Endothelial cell of umbilical vein (primary cell): Measurements from ENCODE around the gene DND1.

Source experiments
- CTCF ChIP-seq, 2 donors: IDR thresholded peaks; 1 replicate in 1 of 2; 2 replicates in 1 of 2; pipeline ENCODE4 v1.5.1; 2011; ENCODE audit warnings: low read length in 2 of 2, mild to moderate bottlenecking in 2 of 2, moderate library complexity in 2 of 2, control low read depth in 1 of 2, inconsistent platforms in 1 of 2, low read depth in 1 of 2; ENCODE audit not compliant: insufficient read depth in 1 of 2; ENCODE audit errors: extremely low read depth in 1 of 2
- EZH2 ChIP-seq: IDR thresholded peaks from 2 replicates; pipeline ENCODE4 v1.6.1; 2012; ENCODE audit warnings: borderline replicate concordance, low read depth, mild to moderate bottlenecking, moderate library complexity, low read length, inconsistent platforms; ENCODE audit not compliant: severe bottlenecking
- FOS ChIP-seq: IDR thresholded peaks from 2 replicates; pipeline ENCODE4 v1.6.1; 2011; ENCODE audit warnings: mild to moderate bottlenecking, low read length, moderate library complexity, borderline replicate concordance; ENCODE audit not compliant: insufficient read depth
- GATA2 ChIP-seq: IDR thresholded peaks from 2 replicates; pipeline ENCODE4 v1.7.0; 2011; ENCODE audit warnings: low read depth, mild to moderate bottlenecking, moderate library complexity, mixed read lengths, low read length; ENCODE audit not compliant: insufficient read length, insufficient read depth
- JUN ChIP-seq: IDR thresholded peaks from 2 replicates; pipeline ENCODE4 v1.6.1; 2011; ENCODE audit warnings: borderline replicate concordance, low read depth; ENCODE audit not compliant: insufficient read length, insufficient read depth
- MAX ChIP-seq: IDR thresholded peaks from 2 replicates; pipeline ENCODE4 v1.6.1; 2011; ENCODE audit not compliant: insufficient read depth, insufficient read length
- MYC ChIP-seq: IDR thresholded peaks from one replicate; pipeline ENCODE4 v1.6.1; 2011; ENCODE audit warnings: mild to moderate bottlenecking, low read depth, low read length
- POLR2A ChIP-seq: IDR thresholded peaks from 2 replicates; pipeline ENCODE4 v1.6.1; 2012; ENCODE audit warnings: low read depth, mild to moderate bottlenecking, control low read depth, low read length
- POLR2AphosphoS5 ChIP-seq: IDR thresholded peaks from 2 replicates; pipeline ENCODE4 v1.6.1; 2012; ENCODE audit warnings: low read depth, mild to moderate bottlenecking, control low read depth, low read length, moderate library complexity; ENCODE audit not compliant: insufficient read depth

DNA sequence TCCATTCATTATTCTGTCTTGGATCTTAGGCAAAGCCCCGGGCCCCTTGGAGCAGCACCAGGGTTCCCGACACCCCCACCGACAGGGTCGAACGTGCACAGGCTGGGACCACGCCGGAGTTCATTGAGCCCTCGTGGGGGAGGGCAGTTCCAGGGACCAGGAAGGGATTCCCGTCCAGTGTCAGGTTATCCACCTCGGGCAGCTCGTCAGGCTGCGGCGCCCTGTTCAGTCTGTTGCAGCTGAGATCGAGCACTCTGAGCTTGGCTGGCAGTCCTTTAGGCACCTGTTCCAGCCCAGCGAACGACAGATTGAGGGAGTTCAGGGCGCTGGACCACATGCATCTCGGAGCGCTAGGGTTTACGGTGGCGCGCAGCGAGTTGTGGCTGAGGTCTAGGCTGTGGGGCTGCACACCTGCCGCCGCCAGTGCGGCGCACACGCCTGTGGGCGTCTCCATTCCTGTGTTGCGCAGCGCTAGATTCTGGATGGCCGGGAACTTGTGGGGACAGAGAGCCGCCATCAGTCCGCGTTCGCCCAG, 41.5 kb downstream of the DND1 start:
- TF ChIP-seq CTCF (IDR thresholded peaks at IDR 0.05; ENCODE audit: extremely low read depth in 1 of 2, insufficient read depth in 1 of 2, low read depth in 1 of 2, low read length in 2 of 2) (no peak), POLR2A (no peak), EZH2 (no peak), JUN (no peak), MAX (no peak), MYC (no peak), POLR2AphosphoS5 (no peak), GATA2 (no peak), FOS (no peak)
